ENCODE measurements around the gene LCN2.
"Not testable (repeated sequence)": the region's sequence is repeated elsewhere in the genome, so short reads cannot be mapped to it uniquely, and the experiment has no call there.

Gene LCN2

GRCh38 chr9:128127568-128127989 lies 21.7 kb upstream of the LCN2 start, which contains the start of gene PTGES2:
Gene PTGES2, minus strand, starts transcription at chr9:128127729. Its CDS starts 12 bp downstream, at chr9:128127717.
- in situ Hi-C loops (cut with HindIII; ENCODE audit: low sequenced_read_pairs) = no loop called here

GRCh38 chr9:128127990-128128835 lies 21.0 kb upstream of the LCN2 start:
- in situ Hi-C loops (cut with HindIII; ENCODE audit: low sequenced_read_pairs) = no loop called here

GRCh38 chr9:128128836-128129590 lies 20.2 kb upstream of the LCN2 start:
- in situ Hi-C loops (cut with HindIII; ENCODE audit: low sequenced_read_pairs) = no loop called here

GRCh38 chr9:128129976-128130590 lies 19.2 kb upstream of the LCN2 start:
- in situ Hi-C loops (cut with HindIII; ENCODE audit: low sequenced_read_pairs) = not testable (repeated sequence)

GRCh38 chr9:128130651-128131050 lies 18.6 kb upstream of the LCN2 start:
- in situ Hi-C loops (cut with HindIII; ENCODE audit: low sequenced_read_pairs) = not testable (repeated sequence)

- in situ Hi-C loops (cut with HindIII; ENCODE audit: low sequenced_read_pairs) = not testable (repeated sequence)
Observed at GRCh38 chr9:128131346-128131745, 17.9 kb upstream of the LCN2 start.

GRCh38 chr9:128132139-128132538 lies 17.1 kb upstream of the LCN2 start:
- in situ Hi-C loops (cut with HindIII; ENCODE audit: low sequenced_read_pairs) = not testable (repeated sequence)

GRCh38 chr9:128135561-128135960 lies 13.7 kb upstream of the LCN2 start:
- in situ Hi-C loops (cut with HindIII; ENCODE audit: low sequenced_read_pairs) = not testable (repeated sequence)

- in situ Hi-C loops (cut with HindIII; ENCODE audit: low sequenced_read_pairs) = no loop called here
Observed at GRCh38 chr9:128136816-128137793, 12.1 kb upstream of the LCN2 start.

- in situ Hi-C loops (cut with HindIII; ENCODE audit: low sequenced_read_pairs) = no loop called here
Observed at GRCh38 chr9:128138001-128138400, 11.3 kb upstream of the LCN2 start.

GRCh38 chr9:128139621-128140020 lies 9.6 kb upstream of the LCN2 start:
- in situ Hi-C loops (cut with HindIII; ENCODE audit: low sequenced_read_pairs) = no loop called here

- in situ Hi-C loops (cut with HindIII; ENCODE audit: low sequenced_read_pairs) = no loop called here
Observed at GRCh38 chr9:128141604-128142003, 7.6 kb upstream of the LCN2 start.

GRCh38 chr9:128142061-128142460 lies 7.2 kb upstream of the LCN2 start:
- in situ Hi-C loops (cut with HindIII; ENCODE audit: low sequenced_read_pairs) = no loop called here

- in situ Hi-C loops (cut with HindIII; ENCODE audit: low sequenced_read_pairs) = no loop called here
Observed at GRCh38 chr9:128142596-128142995, 6.7 kb upstream of the LCN2 start.

GRCh38 chr9:128143525-128144238 lies 5.6 kb upstream of the LCN2 start:
- in situ Hi-C loops (cut with HindIII; ENCODE audit: low sequenced_read_pairs) = no loop called here

- in situ Hi-C loops (cut with HindIII; ENCODE audit: low sequenced_read_pairs) = no loop called here
Observed at GRCh38 chr9:128144239-128145181, 4.7 kb upstream of the LCN2 start.

- in situ Hi-C loops (cut with HindIII; ENCODE audit: low sequenced_read_pairs) = no loop called here
Observed at GRCh38 chr9:128145536-128145935, 3.7 kb upstream of the LCN2 start.

- in situ Hi-C loops (cut with HindIII; ENCODE audit: low sequenced_read_pairs) = no loop called here
Observed at GRCh38 chr9:128145951-128146351, 3.3 kb upstream of the LCN2 start.
